ENCODE measurements around the gene ZFP42. TPM values are rescaled to one million over a fixed set of nuclear protein-coding genes. Genes with fewer than 3 reads are reported as not detected.
A peak's percentile ranks its signal among the peaks of the same experiment; 100 is the strongest.

The ZFP42 gene
- total RNA-seq, 1 donor from 2014 or later: 0.26 TPM

DNA sequence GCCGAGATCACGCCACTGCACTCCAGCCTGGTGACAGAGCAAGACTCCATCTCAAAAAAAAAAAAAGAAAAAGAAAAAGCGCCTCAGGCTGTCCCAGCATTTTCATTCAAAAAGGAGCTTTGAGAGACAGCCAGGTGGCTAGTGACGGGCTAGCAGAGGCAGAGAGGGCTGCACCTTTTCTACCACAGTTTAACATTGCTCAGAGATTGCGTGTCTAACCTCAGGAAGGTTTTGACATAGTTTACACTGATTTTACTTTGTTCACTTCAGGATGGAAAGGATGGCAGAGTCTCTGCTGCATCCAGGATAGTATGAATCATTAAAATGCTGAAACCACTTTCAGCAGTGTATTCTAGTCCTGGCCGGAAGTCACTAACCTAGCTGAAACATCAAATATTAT lies 28.1 kb downstream of the ZFP42 start:
- intact Hi-C loops (cut with DNase I): no loop called here
- no peaks in the 10 kb centered on the region for H3K27me3 ChIP-seq
- H3K4me3 ChIP-seq: no peak overlapping the region
- TF ChIP-seq, protein P1, sequence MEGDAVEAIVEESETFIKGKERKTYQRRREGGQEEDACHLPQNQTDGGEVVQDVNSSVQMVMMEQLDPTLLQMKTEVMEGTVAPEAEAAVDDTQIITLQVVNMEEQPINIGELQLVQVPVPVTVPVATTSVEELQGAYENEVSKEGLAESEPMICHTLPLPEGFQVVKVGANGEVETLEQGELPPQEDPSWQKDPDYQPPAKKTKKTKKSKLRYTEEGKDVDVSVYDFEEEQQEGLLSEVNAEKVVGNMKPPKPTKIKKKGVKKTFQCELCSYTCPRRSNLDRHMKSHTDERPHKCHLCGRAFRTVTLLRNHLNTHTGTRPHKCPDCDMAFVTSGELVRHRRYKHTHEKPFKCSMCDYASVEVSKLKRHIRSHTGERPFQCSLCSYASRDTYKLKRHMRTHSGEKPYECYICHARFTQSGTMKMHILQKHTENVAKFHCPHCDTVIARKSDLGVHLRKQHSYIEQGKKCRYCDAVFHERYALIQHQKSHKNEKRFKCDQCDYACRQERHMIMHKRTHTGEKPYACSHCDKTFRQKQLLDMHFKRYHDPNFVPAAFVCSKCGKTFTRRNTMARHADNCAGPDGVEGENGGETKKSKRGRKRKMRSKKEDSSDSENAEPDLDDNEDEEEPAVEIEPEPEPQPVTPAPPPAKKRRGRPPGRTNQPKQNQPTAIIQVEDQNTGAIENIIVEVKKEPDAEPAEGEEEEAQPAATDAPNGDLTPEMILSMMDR (IDR thresholded peaks at IDR 0.05): no peak
- no peak overlapping the region for H3K27ac ChIP-seq
- no peaks in the 10 kb centered on the region for H3K9me3 ChIP-seq
- H3K36me3 ChIP-seq: no peaks in the 10 kb centered on the region
- ATAC-seq (no peak), DNase-seq (no peak)
- no peaks in the 10 kb centered on the region for H3K4me1 ChIP-seq

DNA sequence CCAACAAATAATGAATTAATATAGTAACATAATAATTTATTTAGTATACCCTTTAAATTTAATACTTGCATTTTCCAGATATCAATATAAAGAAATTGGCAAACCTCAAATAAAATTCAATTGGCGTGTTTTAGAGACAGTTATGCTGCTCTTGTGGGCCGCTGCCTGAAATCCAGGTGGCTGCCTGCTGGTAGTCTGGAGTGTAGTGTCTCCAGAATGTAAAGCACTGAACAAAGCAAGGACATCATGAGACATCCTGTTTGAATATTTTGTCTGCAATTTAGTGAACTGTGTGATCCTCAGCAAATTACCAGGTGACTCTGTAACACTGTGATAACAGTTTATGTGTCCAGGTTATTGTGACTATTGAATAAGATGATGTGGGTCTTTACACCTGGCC lies 29.9 kb downstream of the ZFP42 start:
- Histone ChIP-seq H3K4me3 (no peak overlapping the region), H3K4me1 (no peaks in the 10 kb centered on the region), H3K27ac (no peak overlapping the region), H3K27me3 (no peaks in the 10 kb centered on the region), H3K9me3 (no peaks in the 10 kb centered on the region), H3K36me3 (no peaks in the 10 kb centered on the region)
- TF ChIP-seq, protein P1 (IDR thresholded peaks at IDR 0.05): no peak
- DNase-seq (no peak), ATAC-seq (no peak)
- intact Hi-C loops (cut with DNase I): no loop called here

DNA sequence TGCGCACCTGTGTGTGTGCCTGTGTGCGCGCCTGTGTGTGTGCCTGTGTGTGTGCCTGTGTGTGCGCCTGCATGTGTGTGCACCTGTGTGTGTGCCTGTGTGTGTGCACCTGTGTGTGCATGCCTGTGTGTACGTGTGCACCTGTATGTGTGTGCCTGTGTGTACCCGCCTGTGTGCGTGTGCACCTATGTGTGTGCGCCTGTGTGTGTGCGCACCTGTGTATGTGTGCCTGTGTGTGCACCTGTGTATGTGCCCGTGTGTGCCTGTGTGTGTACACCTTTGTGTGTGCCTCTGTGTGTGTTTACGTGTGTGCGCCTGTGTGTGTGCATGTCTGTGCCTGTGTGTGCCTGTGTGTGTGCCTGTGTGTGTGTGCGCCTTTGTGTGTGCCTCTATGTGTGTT lies 33.5 kb downstream of the ZFP42 start:
- ATAC-seq (peak; percentile 55), DNase-seq (no peak)
- H3K4me1 ChIP-seq: no peaks in the 10 kb centered on the region
- no peak overlapping the region for H3K4me3 ChIP-seq
- H3K9me3 ChIP-seq: no peaks in the 10 kb centered on the region
- TF ChIP-seq, protein P1 (IDR thresholded peaks at IDR 0.05): no peak
- no peak overlapping the region for H3K27ac ChIP-seq
- no peaks in the 10 kb centered on the region for H3K27me3 ChIP-seq
- H3K36me3 ChIP-seq: no peaks in the 10 kb centered on the region
- intact Hi-C loops (cut with DNase I): no loop called here

DNA sequence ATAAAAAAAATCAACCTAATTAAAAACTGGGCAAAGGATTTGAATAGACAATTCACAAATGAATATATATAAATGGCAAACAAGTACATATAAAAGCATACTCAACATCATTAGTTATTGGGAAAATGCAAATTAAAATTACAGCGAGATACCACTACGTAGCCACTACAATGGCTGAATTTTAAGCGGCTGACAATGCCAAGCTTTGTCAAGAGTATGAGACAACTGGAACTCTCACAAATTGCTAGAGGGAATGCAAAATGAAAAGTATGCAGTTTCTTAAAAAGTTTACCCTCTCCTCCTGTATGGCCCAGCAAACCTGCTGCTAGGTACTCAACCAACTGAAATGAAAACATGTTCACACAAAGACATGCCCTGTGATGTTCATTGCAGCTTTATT lies 34.8 kb downstream of the ZFP42 start:
- intact Hi-C loops (cut with DNase I): no loop called here
- no peaks in the 10 kb centered on the region for H3K9me3 ChIP-seq
- no peaks in the 10 kb centered on the region for H3K27me3 ChIP-seq
- no peaks in the 10 kb centered on the region for H3K36me3 ChIP-seq
- TF ChIP-seq, protein P1 (IDR thresholded peaks at IDR 0.05): no peak
- DNase-seq (no peak), ATAC-seq (no peak)
- no peak overlapping the region for H3K4me3 ChIP-seq
- no peak overlapping the region for H3K27ac ChIP-seq
- no peaks in the 10 kb centered on the region for H3K4me1 ChIP-seq

DNA sequence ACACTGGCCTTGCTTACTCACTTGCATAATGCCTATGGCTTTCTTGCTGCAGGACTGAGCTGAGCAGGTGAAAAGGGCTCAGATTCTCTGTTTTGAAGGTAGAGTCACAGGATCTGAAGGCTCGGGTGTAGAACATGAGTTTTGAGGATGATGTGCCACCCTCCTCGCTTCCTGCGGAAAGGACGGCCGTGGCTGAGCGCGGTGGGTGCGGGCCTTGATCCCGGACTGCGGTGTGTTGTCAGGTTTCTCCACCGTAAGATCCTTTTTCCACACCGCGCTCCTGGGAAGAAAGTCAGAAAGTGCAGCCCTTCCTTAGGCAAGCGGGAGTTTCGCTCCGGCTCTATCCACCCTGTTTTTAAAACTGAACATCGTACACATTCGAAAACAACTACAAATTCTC lies 36.2 kb downstream of the ZFP42 start:
- Histone ChIP-seq H3K9me3 (no peaks in the 10 kb centered on the region), H3K36me3 (no peaks in the 10 kb centered on the region), H3K27me3 (no peaks in the 10 kb centered on the region), H3K27ac (no peak overlapping the region), H3K4me3 (no peak overlapping the region), H3K4me1 (no peaks in the 10 kb centered on the region)
- no peak for DNase-seq
- no peak for ATAC-seq
- intact Hi-C loops (cut with DNase I): no loop called here
- TF ChIP-seq, protein P1 (IDR thresholded peaks at IDR 0.05): no peak

DNA sequence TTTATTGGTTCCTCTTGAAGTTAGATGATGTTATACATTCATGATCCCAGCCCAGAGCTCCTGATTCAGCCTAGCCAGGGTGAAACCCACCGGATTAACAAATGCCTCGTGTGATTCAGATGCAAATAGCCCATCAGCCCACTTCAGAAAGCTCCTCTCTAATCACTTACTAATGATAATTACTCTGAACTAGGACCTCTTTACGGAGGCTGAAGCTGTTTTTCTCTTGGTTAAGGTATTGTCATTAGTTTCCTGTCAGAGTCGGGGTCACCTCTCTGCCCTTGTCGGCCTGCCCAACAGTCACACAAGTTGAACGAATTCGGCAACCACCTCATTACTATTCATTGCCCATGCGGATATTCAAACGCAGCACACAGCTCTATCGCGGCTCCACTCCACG lies 36.6 kb downstream of the ZFP42 start:
- TF ChIP-seq, protein P1 (IDR thresholded peaks at IDR 0.05): no peak
- no peaks in the 10 kb centered on the region for H3K36me3 ChIP-seq
- H3K4me1 ChIP-seq: no peaks in the 10 kb centered on the region
- ATAC-seq (no peak), DNase-seq (no peak)
- no peak overlapping the region for H3K4me3 ChIP-seq
- no peaks in the 10 kb centered on the region for H3K27me3 ChIP-seq
- intact Hi-C loops (cut with DNase I): no loop called here
- no peaks in the 10 kb centered on the region for H3K9me3 ChIP-seq
- H3K27ac ChIP-seq: no peak overlapping the region

All from upper lobe of right lung (tissue), 1 donor.